H9 (cell line): ENCODE results near the gene TMEM237. TPM values are rescaled to one million over a fixed set of nuclear protein-coding genes. Genes with fewer than 3 reads are reported as not detected.

Experiments used
- DNase-seq: peaks from one replicate; pipeline ENCODE4 v3.0.0-alpha.2; 2017
- H2AFZ ChIP-seq: one replicate; pipeline ENCODE4 v1.6.1; 2013; ENCODE audit warnings: mild to moderate bottlenecking, low read length, control low read depth, moderate library complexity
- H2AK5ac ChIP-seq: 2 replicates; pipeline ENCODE4 v1.6.1; 2013; ENCODE audit warnings: low read length, control low read depth, mixed read lengths; ENCODE audit not compliant: insufficient read length
- H2BK120ac ChIP-seq: one replicate; pipeline ENCODE4 v1.6.1; 2013; ENCODE audit warnings: low read depth, mild to moderate bottlenecking, low read length, control low read depth, inconsistent platforms; ENCODE audit not compliant: poor library complexity, severe bottlenecking
- H2BK12ac ChIP-seq: 2 replicates; pipeline ENCODE4 v1.6.1; 2013; ENCODE audit warnings: low read length, control low read depth, mixed read lengths, low read depth; ENCODE audit not compliant: insufficient read length
- H2BK15ac ChIP-seq: 2 replicates; pipeline ENCODE4 v1.6.1; 2013; ENCODE audit warnings: low read depth, low read length, control low read depth
- H2BK20ac ChIP-seq: one replicate; pipeline ENCODE4 v1.6.1; 2013; ENCODE audit warnings: low read depth, mild to moderate bottlenecking, low read length, control low read depth, inconsistent platforms; ENCODE audit not compliant: poor library complexity, severe bottlenecking
- H2BK5ac ChIP-seq: 2 replicates; pipeline ENCODE4 v1.6.1; 2013; ENCODE audit warnings: low read length, control low read depth, mixed read lengths; ENCODE audit not compliant: insufficient read length
- H3K14ac ChIP-seq: 2 replicates; pipeline ENCODE4 v1.6.1; 2013; ENCODE audit warnings: low read length, control low read depth; ENCODE audit not compliant: insufficient read depth
- H3K18ac ChIP-seq: 2 replicates; pipeline ENCODE4 v1.6.1; 2013; ENCODE audit warnings: low read depth, mild to moderate bottlenecking, mixed read lengths, low read length, control low read depth; ENCODE audit not compliant: insufficient read length
- H3K23ac ChIP-seq: 2 replicates; pipeline ENCODE4 v1.6.1; 2013; ENCODE audit warnings: low read length, control low read depth, mixed read lengths, low read depth; ENCODE audit not compliant: insufficient read length
- H3K23me2 ChIP-seq: 2 replicates; pipeline ENCODE4 v1.6.1; 2013; ENCODE audit warnings: low read depth, mild to moderate bottlenecking, mixed read lengths, low read length, control low read depth; ENCODE audit not compliant: insufficient read length, poor library complexity, severe bottlenecking
- H3K27ac ChIP-seq: 2 replicates; pipeline ENCODE4 v1.5.1; 2013; ENCODE audit warnings: low read length, control low read depth, mixed read lengths, low read depth; ENCODE audit not compliant: insufficient read length
- H3K27me3 ChIP-seq: 2 replicates; pipeline ENCODE4 v1.6.1; 2013; ENCODE audit warnings: low read length, control low read depth, inconsistent platforms; ENCODE audit not compliant: insufficient read depth
- H3K4ac ChIP-seq: 2 replicates; pipeline ENCODE4 v1.6.1; 2013; ENCODE audit warnings: low read depth, mild to moderate bottlenecking, control low read depth, inconsistent platforms, low read length, moderate library complexity
- H3K4me1 ChIP-seq: 2 replicates; pipeline ENCODE4 v1.6.1; 2013; ENCODE audit warnings: low read length, control low read depth, inconsistent platforms; ENCODE audit not compliant: insufficient read depth
- H3K4me2 ChIP-seq: 2 replicates; pipeline ENCODE4 v1.6.1; 2013; ENCODE audit warnings: low read length, control low read depth, mixed read lengths; ENCODE audit not compliant: insufficient read length, insufficient read depth
- H3K56ac ChIP-seq: 2 replicates; pipeline ENCODE4 v1.6.1; 2013; ENCODE audit warnings: low read depth, mild to moderate bottlenecking, mixed read lengths, low read length, control low read depth; ENCODE audit not compliant: insufficient read length
- H3K79me1 ChIP-seq: 2 replicates; pipeline ENCODE4 v1.6.1; 2013; ENCODE audit warnings: low read depth, mild to moderate bottlenecking, moderate library complexity, low read length, control low read depth, inconsistent platforms; ENCODE audit not compliant: insufficient read depth, poor library complexity, severe bottlenecking
- H3K79me2 ChIP-seq: 2 replicates; pipeline ENCODE4 v1.6.1; 2013; ENCODE audit warnings: low read length, control low read depth, inconsistent platforms; ENCODE audit not compliant: insufficient read depth
- H3K9ac ChIP-seq: 2 replicates; pipeline ENCODE4 v1.6.1; 2013; ENCODE audit warnings: low read length, control low read depth, mixed read lengths; ENCODE audit not compliant: insufficient read length; ENCODE audit errors: extremely low read depth
- H3K9me3 ChIP-seq: one replicate; pipeline ENCODE4 v1.6.1; 2013; ENCODE audit warnings: low read depth, low read length, inconsistent platforms; ENCODE audit not compliant: control insufficient read depth
- H3T11ph ChIP-seq: one replicate; pipeline ENCODE4 v1.6.1; 2013; ENCODE audit warnings: mild to moderate bottlenecking, low read length, control low read depth, inconsistent platforms
- H4K20me1 ChIP-seq: one replicate; pipeline ENCODE4 v1.6.1; 2013; ENCODE audit not compliant: control insufficient read depth, insufficient read length, insufficient read depth
- H4K5ac ChIP-seq: 2 replicates; pipeline ENCODE4 v1.6.1; 2013; ENCODE audit warnings: low read depth, mild to moderate bottlenecking, mixed read lengths, low read length, control low read depth; ENCODE audit not compliant: insufficient read length
- H4K8ac ChIP-seq: replicated peaks from 2 replicates; pipeline ENCODE4 v1.6.1; 2013; ENCODE audit warnings: low read length, control low read depth, mixed read lengths, low read depth; ENCODE audit not compliant: insufficient read length
- H4K91ac ChIP-seq: 2 replicates; pipeline ENCODE4 v1.6.1; 2013; ENCODE audit warnings: low read depth, mild to moderate bottlenecking, moderate library complexity, mixed read lengths, low read length, control low read depth; ENCODE audit not compliant: insufficient read length
- H3K27ac Mint-ChIP-seq, 3 experiments: 2 replicates in 2 of 3; 3 replicates in 1 of 3; pipeline ENCODE4 v1.8.0; 2020 to 2021; ENCODE audit warnings: mixed read lengths in 3 of 3, mild to moderate bottlenecking in 1 of 3, moderate library complexity in 1 of 3
- H3K27me3 Mint-ChIP-seq: 2 replicates; pipeline ENCODE4 v1.8.0; 2021; ENCODE audit warnings: low read depth, mild to moderate bottlenecking, moderate library complexity, mixed read lengths
- H3K36me3 Mint-ChIP-seq, 3 experiments: 2 replicates in 2 of 3; 3 replicates in 1 of 3; pipeline ENCODE4 v1.8.0; 2020 to 2021; ENCODE audit warnings: low read depth in 3 of 3, mixed read lengths in 3 of 3; ENCODE audit not compliant: insufficient read depth in 1 of 3
- H3K4me1 Mint-ChIP-seq, 2 experiments: 2 replicates each; pipeline ENCODE4 v1.8.0; 2020; ENCODE audit warnings: mixed read lengths in 2 of 2
- H3K4me3 Mint-ChIP-seq, 2 experiments: 2 replicates in 1 of 2; 3 replicates in 1 of 2; pipeline ENCODE4 v1.8.0; 2020 to 2021; ENCODE audit warnings: mild to moderate bottlenecking in 2 of 2, mixed read lengths in 2 of 2, moderate library complexity in 1 of 2
- H3K9me3 Mint-ChIP-seq, 2 experiments: 2 replicates in 1 of 2; 3 replicates in 1 of 2; pipeline ENCODE4 v1.8.0; 2020; ENCODE audit warnings: mild to moderate bottlenecking in 2 of 2, mixed read lengths in 2 of 2, moderate library complexity in 1 of 2
- WGBS: extraction: QIAGEN DNeasy Blood & Tissue Kit; methylation state at CpG from one replicate; pipeline ENCODE4 v1.1.7; 2013; ENCODE audit warnings: missing lambda C conversion rate, low lambda C conversion rate, mixed read lengths; ENCODE audit not compliant: insufficient read length; ENCODE audit errors: extremely low coverage; 5-methylcytosine and 5-hydroxymethylcytosine counted together
- total RNA-seq: library from RNA; stranded (reverse); gene quantifications from 2 replicates; pipeline ENCODE4 v1.2.1, GENCODE V29; 2021
- TF ChIP-seq, protein P1 (sequence below): fragments of 200-600 bp; sonication (generic); conservative IDR thresholded peaks from 3 replicates; pipeline ENCODE4 v1.8.0; 2021; ENCODE audit warnings: antibody characterized with exemption, mild to moderate bottlenecking

TMEM237 gene
- total RNA-seq, 1 experiment from 2014 or later = 37.7 TPM

DNA sequence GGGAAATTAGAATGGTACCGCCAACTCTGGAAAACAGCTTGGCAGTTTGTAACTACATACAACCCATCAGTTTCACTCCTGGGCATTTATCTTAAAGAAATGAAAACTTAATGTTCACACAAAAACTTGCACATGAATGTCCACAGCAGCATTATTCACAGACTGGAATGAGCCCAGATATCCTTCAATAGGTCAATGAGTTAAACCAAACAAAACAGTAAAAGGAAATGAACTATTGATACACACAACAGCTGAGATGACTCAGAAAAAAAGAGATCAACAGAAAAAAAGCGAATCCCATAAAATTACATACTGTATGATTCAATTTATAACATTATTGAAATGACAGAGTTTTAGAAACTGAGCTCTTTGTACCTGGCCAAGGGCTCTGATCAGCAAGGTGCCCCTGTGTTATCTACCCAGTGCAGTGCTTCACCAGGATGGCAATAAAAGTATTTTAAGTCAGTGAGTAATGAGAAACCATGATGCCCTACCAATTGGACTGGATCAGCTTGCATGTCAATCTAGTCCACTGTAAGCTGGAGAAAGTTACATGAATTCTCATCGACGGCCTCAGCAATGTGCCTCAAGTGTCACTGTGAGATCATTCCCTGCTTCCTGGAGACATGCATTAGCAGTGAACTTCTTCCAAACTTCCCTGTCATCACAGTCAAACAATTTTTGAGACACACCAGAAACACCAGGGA, 21.9 kb downstream of the TMEM237 start:
- WGBS = no CpG with 5 or more reads among the region's 4 CpGs
- H2AFZ ChIP-seq = no peak overlapping the region
- H3K27ac Mint-ChIP-seq = no peak overlapping the region

More for the DNA sequence above, 21.9 kb downstream of the TMEM237 start:
- Histone ChIP-seq H4K5ac (no peak overlapping the region), H3K23ac (no peak overlapping the region), H3K79me1 (no peaks in the 10 kb centered on the region), H3K23me2 (no peaks in the 10 kb centered on the region), H3K56ac (no peak overlapping the region), H2BK15ac (no peak overlapping the region), H2BK20ac (no peak overlapping the region), H3K18ac (no peak overlapping the region), H3K9ac (no peak overlapping the region), H3K27me3 (no peaks in the 10 kb centered on the region), H2BK120ac (no peak overlapping the region), H3K27ac (no peak overlapping the region), H2BK12ac (no peak overlapping the region), H3K4ac (no peak overlapping the region), H4K91ac (no peak overlapping the region), H3K79me2 (no peaks in the 10 kb centered on the region), H4K20me1 (no peaks in the 10 kb centered on the region), H3K4me2 (no peak overlapping the region), H3K9me3 (no peaks in the 10 kb centered on the region), H3K14ac (no peak overlapping the region), H3T11ph (no peak overlapping the region), H4K8ac (no peak overlapping the region), H2AK5ac (no peak overlapping the region), H2BK5ac (no peak overlapping the region), H3K4me1 (no peaks in the 10 kb centered on the region)
- Mint-ChIP-seq H3K4me1 (no peaks in the 10 kb centered on the region), H3K36me3 (peaks cover 2 to 23% (median 22%) of the 10 kb centered on the region in 3 experiments), H3K4me3 (no peak overlapping the region), H3K27me3 (no peaks in the 10 kb centered on the region), H3K9me3 (no peaks in the 10 kb centered on the region)
- DNase-seq = no peak
- TF ChIP-seq, protein P1, sequence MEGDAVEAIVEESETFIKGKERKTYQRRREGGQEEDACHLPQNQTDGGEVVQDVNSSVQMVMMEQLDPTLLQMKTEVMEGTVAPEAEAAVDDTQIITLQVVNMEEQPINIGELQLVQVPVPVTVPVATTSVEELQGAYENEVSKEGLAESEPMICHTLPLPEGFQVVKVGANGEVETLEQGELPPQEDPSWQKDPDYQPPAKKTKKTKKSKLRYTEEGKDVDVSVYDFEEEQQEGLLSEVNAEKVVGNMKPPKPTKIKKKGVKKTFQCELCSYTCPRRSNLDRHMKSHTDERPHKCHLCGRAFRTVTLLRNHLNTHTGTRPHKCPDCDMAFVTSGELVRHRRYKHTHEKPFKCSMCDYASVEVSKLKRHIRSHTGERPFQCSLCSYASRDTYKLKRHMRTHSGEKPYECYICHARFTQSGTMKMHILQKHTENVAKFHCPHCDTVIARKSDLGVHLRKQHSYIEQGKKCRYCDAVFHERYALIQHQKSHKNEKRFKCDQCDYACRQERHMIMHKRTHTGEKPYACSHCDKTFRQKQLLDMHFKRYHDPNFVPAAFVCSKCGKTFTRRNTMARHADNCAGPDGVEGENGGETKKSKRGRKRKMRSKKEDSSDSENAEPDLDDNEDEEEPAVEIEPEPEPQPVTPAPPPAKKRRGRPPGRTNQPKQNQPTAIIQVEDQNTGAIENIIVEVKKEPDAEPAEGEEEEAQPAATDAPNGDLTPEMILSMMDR = no peak
